HFF-Myc (cell line): ENCODE measurements around the gene TBXAS1.
A peak's percentile ranks its signal among the peaks of the same experiment; 100 is the strongest.

Experiments used
- DNase-seq: peaks from one replicate; pipeline ENCODE4 v3.0.0-alpha.2; 2011; ENCODE audit warnings: low read depth; ENCODE audit errors: extremely low read depth
- H3K4me3 ChIP-seq: replicated peaks from 2 replicates; pipeline ENCODE4 v1.5.1; 2011; ENCODE audit warnings: low read depth, mild to moderate bottlenecking, control low read depth, low read length
- TF ChIP-seq, protein P1 (sequence below): IDR thresholded peaks from 2 replicates; pipeline ENCODE4 v1.5.1; 2012; ENCODE audit warnings: mild to moderate bottlenecking, low read depth, low read length, control low read depth; ENCODE audit errors: missing control alignments

The TBXAS1 gene

DNA sequence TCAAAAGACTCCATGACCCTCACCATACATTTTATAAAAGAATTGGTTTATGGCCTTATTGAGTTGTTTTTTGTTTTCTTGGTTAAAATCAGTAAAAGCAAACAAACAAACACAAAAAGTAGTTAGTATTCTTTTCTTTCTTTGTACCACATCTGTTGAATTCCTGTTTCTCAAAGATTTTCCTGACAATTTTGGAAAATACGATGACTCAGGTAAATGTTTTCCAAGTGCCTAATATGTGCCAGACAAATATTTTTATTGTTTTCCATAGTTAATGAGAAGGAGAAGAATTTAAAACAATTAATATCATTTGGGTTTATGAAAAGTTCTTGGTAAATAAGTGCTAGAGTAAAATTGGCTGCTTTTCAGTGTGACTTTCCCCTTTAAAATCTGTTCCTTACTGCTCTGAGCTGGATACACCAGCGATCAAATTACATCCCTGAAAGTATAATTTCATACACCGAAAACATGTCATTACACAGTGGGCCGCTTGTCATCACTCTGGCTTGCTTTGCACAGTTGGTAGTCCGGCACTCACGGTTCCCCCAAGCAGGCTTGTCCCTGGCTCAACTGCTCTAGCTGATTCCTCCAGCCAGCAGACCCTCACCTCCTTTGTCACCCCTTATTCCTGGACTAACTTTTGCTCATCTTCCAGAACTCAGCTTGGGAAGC is 80.5 kb downstream of the TBXAS1 start:
- TF ChIP-seq, protein P1, sequence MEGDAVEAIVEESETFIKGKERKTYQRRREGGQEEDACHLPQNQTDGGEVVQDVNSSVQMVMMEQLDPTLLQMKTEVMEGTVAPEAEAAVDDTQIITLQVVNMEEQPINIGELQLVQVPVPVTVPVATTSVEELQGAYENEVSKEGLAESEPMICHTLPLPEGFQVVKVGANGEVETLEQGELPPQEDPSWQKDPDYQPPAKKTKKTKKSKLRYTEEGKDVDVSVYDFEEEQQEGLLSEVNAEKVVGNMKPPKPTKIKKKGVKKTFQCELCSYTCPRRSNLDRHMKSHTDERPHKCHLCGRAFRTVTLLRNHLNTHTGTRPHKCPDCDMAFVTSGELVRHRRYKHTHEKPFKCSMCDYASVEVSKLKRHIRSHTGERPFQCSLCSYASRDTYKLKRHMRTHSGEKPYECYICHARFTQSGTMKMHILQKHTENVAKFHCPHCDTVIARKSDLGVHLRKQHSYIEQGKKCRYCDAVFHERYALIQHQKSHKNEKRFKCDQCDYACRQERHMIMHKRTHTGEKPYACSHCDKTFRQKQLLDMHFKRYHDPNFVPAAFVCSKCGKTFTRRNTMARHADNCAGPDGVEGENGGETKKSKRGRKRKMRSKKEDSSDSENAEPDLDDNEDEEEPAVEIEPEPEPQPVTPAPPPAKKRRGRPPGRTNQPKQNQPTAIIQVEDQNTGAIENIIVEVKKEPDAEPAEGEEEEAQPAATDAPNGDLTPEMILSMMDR = no peak

DNA sequence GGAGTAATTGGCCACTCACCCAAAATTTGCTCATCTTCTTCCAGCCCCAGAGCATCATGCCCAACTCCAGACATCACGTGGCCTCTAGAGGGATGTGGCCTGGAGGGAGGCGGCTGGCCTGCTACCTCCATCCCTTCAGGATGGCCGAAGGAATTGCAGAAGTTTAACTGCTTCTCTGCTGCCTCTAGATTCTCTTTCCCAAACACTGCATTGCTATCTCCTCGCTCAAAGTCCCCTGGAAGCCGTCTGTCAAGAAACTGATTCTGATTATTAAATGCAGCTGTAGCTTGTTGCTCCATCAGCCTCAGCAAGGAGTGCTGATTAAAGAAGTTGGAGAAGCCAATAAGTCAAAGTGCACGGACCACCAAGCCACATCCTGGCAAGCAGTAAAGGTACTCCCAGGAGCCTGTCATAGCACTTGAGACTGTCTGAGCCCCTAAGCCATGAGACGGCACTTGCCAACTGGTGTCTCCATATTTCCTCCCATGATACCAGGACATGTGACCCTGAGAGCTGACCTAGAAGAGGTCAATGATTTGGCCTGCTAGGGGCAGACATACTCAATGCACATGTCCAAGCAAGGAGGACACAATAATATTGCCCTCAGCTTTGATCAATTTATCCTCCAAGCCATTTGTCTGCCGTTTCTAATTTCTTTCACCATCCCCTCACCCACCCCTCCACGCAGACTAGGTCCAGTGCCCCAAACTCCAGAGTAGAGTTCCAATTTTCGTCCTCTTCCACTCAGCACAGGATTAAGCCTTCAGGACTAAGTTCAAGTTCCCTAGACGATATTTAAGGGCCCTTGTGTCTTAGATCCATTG is 84.2 kb downstream of the TBXAS1 start:
- no peak for DNase-seq
- TF ChIP-seq, protein P1 = no peak
- H3K4me3 ChIP-seq = no peak overlapping the region

More for the DNA sequence above, 80.5 kb downstream of the TBXAS1 start:
- H3K4me3 ChIP-seq = no peak overlapping the region
- DNase-seq = no peak

DNA sequence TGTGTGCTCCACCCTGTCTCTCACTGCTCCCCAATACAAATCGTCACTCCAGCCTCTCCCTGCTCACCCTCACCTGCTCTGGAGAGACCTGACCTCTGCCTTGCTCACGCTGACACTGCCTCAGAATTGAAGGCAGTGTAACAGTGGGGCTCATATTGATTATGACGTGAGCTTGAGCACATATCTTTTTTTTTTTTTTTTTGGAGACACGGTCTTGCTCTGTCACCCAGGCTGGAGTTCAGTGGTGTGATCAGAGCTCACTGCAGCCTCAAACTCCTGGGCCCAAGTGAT is 84.7 kb downstream of the TBXAS1 start:
- no peak overlapping the region for H3K4me3 ChIP-seq
- TF ChIP-seq, protein P1 = no peak
- DNase-seq = no peak

DNA sequence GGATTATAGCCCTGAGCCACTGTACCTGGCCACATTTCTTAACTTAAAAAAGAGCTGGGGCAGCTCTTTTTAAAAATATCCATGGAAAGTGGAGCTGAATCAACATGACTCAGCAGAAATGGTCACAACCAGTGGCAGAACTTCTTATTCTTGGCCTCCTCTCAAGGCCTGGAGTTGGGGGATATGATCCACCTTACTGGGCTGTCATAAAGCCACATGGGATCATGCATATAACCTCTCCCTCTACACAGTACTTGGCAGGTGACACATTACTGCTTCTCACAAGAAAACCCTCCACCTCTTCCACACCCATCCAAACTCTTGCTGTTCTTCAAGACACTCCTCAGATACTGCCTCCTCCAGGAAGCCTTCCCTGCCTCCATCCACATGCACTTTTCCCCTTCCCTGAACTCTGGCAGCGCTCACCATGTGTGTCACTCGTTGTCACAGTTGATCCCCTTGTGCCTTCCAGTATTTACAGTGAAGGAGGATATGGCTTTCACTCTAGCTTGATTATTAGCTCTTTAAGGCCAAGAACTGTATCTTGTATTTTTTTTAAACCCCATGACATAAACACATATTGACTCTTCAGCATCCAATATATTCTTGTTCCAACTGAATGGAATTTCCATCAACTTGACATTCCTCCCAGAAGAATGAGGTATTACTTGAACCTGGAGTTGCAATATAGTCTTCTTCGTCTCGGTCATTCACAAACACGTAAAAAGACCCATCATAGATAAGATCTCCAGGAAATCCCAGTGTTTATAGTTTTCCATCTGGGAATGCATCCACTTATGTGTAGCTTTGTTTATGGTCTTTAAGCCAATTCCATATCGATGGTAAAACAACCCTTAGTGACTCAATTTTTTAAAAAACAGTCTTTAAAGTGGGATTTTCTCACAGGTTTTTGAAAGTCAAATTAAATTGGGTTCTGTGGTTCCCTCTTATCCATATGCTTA is 85.5 kb downstream of the TBXAS1 start:
- TF ChIP-seq, protein P1 = no peak

DNA sequence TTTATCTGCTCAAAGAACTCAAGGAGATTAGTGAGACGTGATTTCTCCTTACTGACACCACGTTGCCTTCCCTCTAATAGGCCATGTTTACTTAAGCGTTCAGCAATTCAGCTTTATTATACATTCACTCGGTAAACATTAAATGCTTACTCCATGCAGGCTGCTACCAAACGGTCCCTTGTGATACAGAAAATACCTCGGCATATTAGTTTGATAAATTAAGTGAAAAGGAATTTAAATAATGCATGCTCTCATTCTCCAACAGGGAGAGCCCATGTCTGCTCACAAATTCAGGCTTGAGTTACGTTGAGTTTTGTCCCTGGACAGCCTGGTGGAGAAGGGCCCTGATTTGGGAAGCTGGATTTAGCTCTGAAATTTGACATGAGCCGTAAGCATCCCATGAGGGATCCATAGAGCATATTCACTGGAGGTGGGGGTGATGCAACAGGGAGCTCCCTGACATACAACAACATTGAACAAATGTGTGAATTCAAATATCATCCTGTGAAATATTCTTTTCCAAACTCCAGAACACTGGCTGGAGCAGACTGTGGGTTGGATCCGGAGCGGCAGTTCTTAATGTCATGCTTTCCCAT is 86.3 kb downstream of the TBXAS1 start:
- TF ChIP-seq, protein P1 = no peak
- no peak overlapping the region for H3K4me3 ChIP-seq
- no peak for DNase-seq

More for the DNA sequence above, 85.5 kb downstream of the TBXAS1 start:
- H3K4me3 ChIP-seq = no peak overlapping the region
- DNase-seq = peak; percentile 30
